ENCODE measurements around the gene KPNA6. TPM values are rescaled to one million over a fixed set of nuclear protein-coding genes. Genes with fewer than 3 reads are reported as not detected.

KPNA6 gene
- total and polyA plus RNA-seq, 2 of the 13 experiments (the other 11 are each of a cell fraction or from before 2014, with no cell fraction given), result 22.0 to 47.5 TPM

DNA sequence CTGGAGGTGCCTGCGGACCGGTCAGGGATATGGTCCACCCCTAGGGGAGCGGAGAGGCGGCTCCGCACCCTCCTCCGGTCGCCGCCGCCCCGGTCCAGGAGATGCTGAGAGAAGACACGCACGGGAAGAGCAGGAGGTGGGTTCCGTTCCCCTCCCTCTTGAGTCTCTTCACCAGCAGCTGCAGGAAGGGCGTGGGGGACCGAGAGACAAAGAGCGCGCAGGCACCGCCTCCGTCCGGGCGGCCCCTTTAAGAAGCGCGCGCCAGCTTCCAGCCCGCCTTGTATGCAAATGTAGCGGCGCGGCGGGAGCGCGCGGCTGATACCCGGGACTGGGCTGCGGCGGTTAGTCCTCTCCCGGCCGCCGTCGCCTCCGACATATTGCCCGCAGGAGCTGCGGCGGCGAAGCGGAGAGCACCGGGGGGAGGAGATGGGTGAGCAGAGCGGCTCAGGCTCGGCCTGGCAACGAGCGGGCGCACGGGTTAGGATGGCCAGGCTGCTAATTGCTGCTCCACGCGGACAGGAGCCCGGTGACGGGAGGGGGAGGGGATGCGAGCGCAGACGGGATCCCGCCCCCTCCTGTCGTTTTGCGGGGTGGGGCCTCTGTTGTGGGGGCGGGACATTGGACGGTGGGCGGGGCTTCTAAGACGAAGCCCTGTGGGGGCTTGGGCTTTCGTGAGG is 35.1 kb upstream of the KPNA6 start, which contains the start of gene TMEM39B (continued):
- TF ChIP-seq PPARG (CRISPR knock-in tag; conservative IDR thresholded peaks at IDR 0.05) (no peak), ZNF724P (CRISPR knock-in tag; IDR thresholded peaks at IDR 0.05; ENCODE audit: borderline replicate concordance) (no peak; the same call in 1 of the 2 replicates), ZNF17 (CRISPR knock-in tag; IDR thresholded peaks at IDR 0.05) (no peak), GPN1 (CRISPR knock-in tag; IDR thresholded peaks at IDR 0.05; ENCODE audit: borderline replicate concordance) (no peak), ZSCAN12 (CRISPR knock-in tag; IDR thresholded peaks at IDR 0.05) (0 out of 2 replicates have a peak, but pooled peaks have one; percentile 21), FOXC1 (CRISPR knock-in tag; IDR thresholded peaks at IDR 0.05; ENCODE audit: borderline replicate concordance) (peak; percentile 76; the same call in 1 of the 2 replicates), EED (CRISPR knock-in tag; IDR thresholded peaks at IDR 0.05) (no peak), ZNF3 (CRISPR knock-in tag; IDR thresholded peaks at IDR 0.05) (no peak), ZNF296 (CRISPR knock-in tag; conservative IDR thresholded peaks at IDR 0.05) (0 out of 2 replicates have a peak, but pooled peaks have one; percentile 29), ZNF761 (CRISPR knock-in tag; conservative IDR thresholded peaks at IDR 0.05) (no peak; the same call in 1 of the 2 replicates), TIGD3 (CRISPR knock-in tag; IDR thresholded peaks at IDR 0.05; ENCODE audit: borderline replicate concordance) (no peak), NCOA1 (CRISPR knock-in tag; IDR thresholded peaks at IDR 0.05) (peak; percentile 83; the same call in 1 of the 2 replicates), HIC2 (CRISPR knock-in tag; IDR thresholded peaks at IDR 0.05; ENCODE audit: low read depth) (no peak; the same call in 1 of the 2 replicates), ZFX (CRISPR knock-in tag; IDR thresholded peaks at IDR 0.05; ENCODE audit: low read depth) (peak; percentile 79), ZNF160 (CRISPR knock-in tag; IDR thresholded peaks at IDR 0.05) (no peak), PHF8 (CRISPR knock-in tag; IDR thresholded peaks at IDR 0.05) (peak; percentile 91), ZNF670 (CRISPR knock-in tag; IDR thresholded peaks at IDR 0.05; ENCODE audit: borderline replicate concordance) (peak; percentile 66; the same call in 1 of the 2 replicates), ISL2 (CRISPR knock-in tag; IDR thresholded peaks at IDR 0.05) (peak; percentile 54; the same call in 1 of the 2 replicates), ZNF713 (CRISPR knock-in tag; IDR thresholded peaks at IDR 0.05) (no peak), DBP (CRISPR knock-in tag; IDR thresholded peaks at IDR 0.05; ENCODE audit: not compliant biosample characterization) (no peak), CBX5 (CRISPR knock-in tag; IDR thresholded peaks at IDR 0.05; ENCODE audit: borderline replicate concordance) (no peak)
- TF ChIP-seq, protein P1, sequence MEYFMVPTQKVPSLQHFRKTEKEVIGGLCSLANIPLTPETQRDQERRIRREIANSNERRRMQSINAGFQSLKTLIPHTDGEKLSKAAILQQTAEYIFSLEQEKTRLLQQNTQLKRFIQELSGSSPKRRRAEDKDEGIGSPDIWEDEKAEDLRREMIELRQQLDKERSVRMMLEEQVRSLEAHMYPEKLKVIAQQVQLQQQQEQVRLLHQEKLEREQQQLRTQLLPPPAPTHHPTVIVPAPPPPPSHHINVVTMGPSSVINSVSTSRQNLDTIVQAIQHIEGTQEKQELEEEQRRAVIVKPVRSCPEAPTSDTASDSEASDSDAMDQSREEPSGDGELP (IDR thresholded peaks at IDR 0.05; ENCODE audit: borderline replicate concordance, low read depth), result peak; percentile 53; the same call in 1 of the 2 replicates
